K562 (cell line): ENCODE measurements around the gene NT5DC4. TPM values are rescaled to one million over a fixed set of nuclear protein-coding genes. Genes with fewer than 3 reads are reported as not detected.

Experiments used
- ATAC-seq: fragments of 200-7000 bp; cut with Tn5 transposase; 3 replicates; pipeline ENCODE4 v1.9.1; 2020; ENCODE audit warnings: moderate library complexity
- BruUV-seq: library from RNA; stranded (reverse); fragments of 400-500 nt; replicated peaks from 2 replicates; lab custom pipeline; 2021; lab: Mats Ljungman, UMichigan
- CTCF ChIA-PET: fragments of 300-600 bp; formaldehyde crosslinking; extraction: SDS; loops from one replicate; lab custom pipeline; 2021; ENCODE audit warnings: low intra/inter-chr PET ratio; lab: Yijun Ruan, JAX
- POLR2A ChIA-PET: fragments of 300-600, 350-650 bp; sonication (Branson Sonifier 250); formaldehyde crosslinking; extraction: SDS; loops from one replicate; lab custom pipeline; 2021; ENCODE audit warnings: antibody characterized with exemption, inconsistent platforms; lab: Yijun Ruan, JAX
- DNase-seq, 4 experiments: peaks; one replicate each; pipeline versions ENCODE4 v3.0.0 to v3.0.0-alpha.2; 2011 to 2018; ENCODE audit warnings: low spot score in 3 of 4, mixed read lengths in 3 of 4; ENCODE audit errors: extremely low read depth in 1 of 4
- FAIRE-seq: peaks from 2 replicates; lab custom pipeline; 2011; peaks lifted over from hg19 to GRCh38; lab: Jason Lieb, UNC
- H2AFZ ChIP-seq: 2 replicates; pipeline ENCODE4 v1.6.0; 2011; ENCODE audit warnings: low read depth, low read length, control low read depth, inconsistent platforms
- H3K27ac ChIP-seq: fragments of 200-600 bp; 3 replicates; pipeline ENCODE4 v1.8.0; 2011; ENCODE audit warnings: low read depth, mild to moderate bottlenecking, control low read depth, inconsistent platforms, low read length, moderate library complexity, mixed read lengths; ENCODE audit errors: extremely low read depth
- H3K27me3 ChIP-seq, 2 experiments: fragments of 300-600 bp in 1 of 2; 2 replicates in 1 of 2; 3 replicates in 1 of 2; pipeline versions ENCODE4 v1.6.0 to v1.8.0; 2011; ENCODE audit warnings: inconsistent platforms in 2 of 2, low read length in 2 of 2, mild to moderate bottlenecking in 1 of 2, mixed read lengths in 1 of 2, moderate library complexity in 1 of 2; ENCODE audit not compliant: control insufficient read depth in 2 of 2, insufficient read depth in 2 of 2
- H3K36me3 ChIP-seq: fragments of 300-600 bp; 3 replicates; pipeline ENCODE4 v1.8.0; 2011; ENCODE audit warnings: mild to moderate bottlenecking, low read length, inconsistent platforms; ENCODE audit not compliant: control insufficient read depth, insufficient read depth
- H3K4me1 ChIP-seq, 2 experiments: fragments of 200-600 bp in 1 of 2; replicated peaks in 1 of 2; 2 replicates in 1 of 2; 3 replicates in 1 of 2; pipeline versions ENCODE4 v1.5.1 to v1.8.0; 2011; ENCODE audit warnings: inconsistent platforms in 2 of 2, low read length in 2 of 2, mild to moderate bottlenecking in 1 of 2, mixed read lengths in 1 of 2, moderate library complexity in 1 of 2; ENCODE audit not compliant: control insufficient read depth in 2 of 2, insufficient read depth in 2 of 2
- H3K4me2 ChIP-seq: 2 replicates; pipeline ENCODE4 v1.6.1; 2011; ENCODE audit warnings: low read length, control low read depth, inconsistent platforms, mixed read lengths; ENCODE audit not compliant: insufficient read depth
- H3K4me3 ChIP-seq: fragments of 200-600 bp; sonication (generic), shearing (Covaris generic); 2 replicates; pipeline ENCODE4 v1.5.1; 2016; ENCODE audit warnings: control low read depth, inconsistent platforms
- H3K79me2 ChIP-seq: fragments of 200-600 bp; 3 replicates; pipeline ENCODE4 v1.8.0; 2011; ENCODE audit warnings: low read length, inconsistent platforms; ENCODE audit not compliant: control insufficient read depth, insufficient read depth
- H3K9ac ChIP-seq, 2 experiments: 2 replicates each; pipeline versions ENCODE4 v1.6.0 to v1.6.1; 2011; ENCODE audit warnings: low read depth in 2 of 2, low read length in 2 of 2, control low read depth in 1 of 2, inconsistent platforms in 1 of 2, mild to moderate bottlenecking in 1 of 2, mixed read lengths in 1 of 2; ENCODE audit not compliant: insufficient read depth in 1 of 2
- H3K9me1 ChIP-seq: one replicate; pipeline ENCODE4 v1.6.0; 2011; ENCODE audit warnings: inconsistent platforms, mild to moderate bottlenecking, low read length, moderate library complexity; ENCODE audit not compliant: control insufficient read depth, insufficient read depth
- H3K9me3 ChIP-seq: replicated peaks from 2 replicates; pipeline ENCODE4 v1.5.1; 2011; ENCODE audit warnings: low read depth, low read length, inconsistent platforms; ENCODE audit not compliant: control insufficient read depth, insufficient read depth
- H4K20me1 ChIP-seq: replicated peaks from 2 replicates; pipeline ENCODE4 v1.6.1; 2011; ENCODE audit warnings: low read length, inconsistent platforms, mixed read lengths; ENCODE audit not compliant: control insufficient read depth, insufficient read depth
- BCOR ChIP-seq: fragments of 450-650 bp; IDR thresholded peaks from 2 replicates; pipeline ENCODE4 v1.6.1; 2016
- ESRRA ChIP-seq: fragments of 450-650 bp; IDR thresholded peaks from 2 replicates; pipeline ENCODE4 v1.6.1; 2014; ENCODE audit warnings: low read depth, mild to moderate bottlenecking, moderate library complexity, borderline replicate concordance
- KDM1A ChIP-seq, 2 experiments: fragments of 450-650 bp; IDR thresholded peaks; 2 replicates each; pipeline ENCODE4 v1.6.1; 2016; ENCODE audit warnings: mild to moderate bottlenecking in 2 of 2
- RBM25 ChIP-seq: fragments of 200-400 bp; formaldehyde crosslinking; IDR thresholded peaks from 2 replicates; pipeline ENCODE4 v1.6.1; 2018; ENCODE audit warnings: low read length, low read depth, moderate library complexity; ENCODE audit not compliant: severe bottlenecking
- SMAD4 ChIP-seq: fragments of 250-450 bp; sonication (Bioruptor Pico); conservative IDR thresholded peaks from 2 replicates; pipeline ENCODE4 v1.8.0; 2021; ENCODE audit warnings: inconsistent platforms, mild to moderate bottlenecking, moderate library complexity
- ZC3H8 ChIP-seq: fragments of 450-650 bp; IDR thresholded peaks from 2 replicates; pipeline ENCODE4 v1.6.1; 2017
- ZKSCAN1 ChIP-seq: fragments of 150-350 bp; IDR thresholded peaks from 2 replicates; pipeline ENCODE4 v1.6.1; 2016; ENCODE audit warnings: low read depth, low read length
- ZNF785 ChIP-seq: fragments of 250-450 bp; sonication (Bioruptor Pico); IDR thresholded peaks from 2 replicates; pipeline ENCODE4 v1.4.0; 2020; ENCODE audit warnings: mild to moderate bottlenecking
- WGBS: fragments of 100-300 bp; shearing (Covaris generic); methylation state at CpG from one replicate; pipeline ENCODE4 v1.1.6; 2016; ENCODE audit warnings: low coverage, mixed read lengths; ENCODE audit not compliant: insufficient coverage; ENCODE audit errors: missing lambda C conversion rate; 5-methylcytosine and 5-hydroxymethylcytosine counted together
- in situ Hi-C: fragments of 300-500 bp; cut with MboI; formaldehyde crosslinking; loops from 4 replicates; pipeline ENCODE4 v1.15.0; 2018; ENCODE audit warnings: inconsistent platforms, mixed read lengths
- intact Hi-C: fragments of 100-400 bp; cut with micrococcal nuclease; formaldehyde crosslinking; loops from 2 replicates; pipeline ENCODE4 v1.14.2; 2022
- polyA plus RNA-seq, 8 experiments: library from polyadenylated mRNA; depleted of rRNA in 4 of 8; stranded (reverse) in 5 of 8; unstranded in 3 of 8; fragments of >200 nt; fragmentation: Nextera tagmentation in 2 of 8; fragmentation: Illumina TruSeq in 1 of 8; extraction: Ambion mirVana in 2 of 8; extraction: Trizol in 1 of 8; gene quantifications; 2 replicates each; pipeline versions ENCODE4 v1.2.1 to v1.2.3, GENCODE V29; 2011 to 2014; ENCODE audit warnings: inconsistent platforms in 1 of 8, missing spikeins in 1 of 8
- total RNA-seq, 7 experiments: library from RNA; depleted of rRNA in 6 of 7; stranded (reverse); fragments of >200 nt in 6 of 7; fragmentation: Illumina TruSeq in 2 of 7; extraction: Trizol in 2 of 7; gene quantifications; 2 replicates each; pipeline versions ENCODE4 v1.2.1 to v1.2.3, GENCODE V29; 2011 to 2021; ENCODE audit warnings: low replicate concordance in 1 of 7

The NT5DC4 gene
- total and polyA plus RNA-seq, 9 of the 15 experiments (the other 6 are each of a cell fraction or from before 2014, with no cell fraction given): 0.44 to 6.9 (median 2.5) TPM

- Histone ChIP-seq H3K4me3 (no peak overlapping the region), H3K36me3 (peaks cover 69% of the 10 kb centered on the region), H3K9me1 (no peaks in the 10 kb centered on the region), H3K4me1 (peaks cover 10 to 14% of the 10 kb centered on the region in 2 experiments; a peak in 3 of 5 replicates), H2AFZ (no peak overlapping the region), H3K4me2 (no peak overlapping the region), H3K79me2 (peaks cover 29% of the 10 kb centered on the region), H3K9ac (no peak overlapping the region), H3K27me3 (no peaks in the 10 kb centered on the region), H3K27ac (no peak overlapping the region), H3K9me3 (no peaks in the 10 kb centered on the region), H4K20me1 (no peaks in the 10 kb centered on the region)
- DNase-seq (no peak), FAIRE-seq (no peak), ATAC-seq (no peak)
- no TSS peak for BruUV-seq
- WGBS: 93% methylated on average over 1 of the region's 1 CpG
- in situ Hi-C loops: no loop called here
- POLR2A ChIA-PET: interaction anchor here (0.8 kb wide), 1 partner anchor 175 kb away, joined by 3 read pairs; no protein-coding TSS in a partner anchor
- CTCF ChIA-PET: no interaction called here
- intact Hi-C loops: no loop called here
- TF ChIP-seq ZKSCAN1 (no peak), ZNF785 (CRISPR knock-in tag) (no peak), RBM25 (peak; percentile 93), BCOR (0 out of 2 replicates have a peak, but pooled peaks have one; percentile 37), ESRRA (peak; percentile 95), ZC3H8 (no peak), KDM1A (IDR thresholded peaks at IDR 0.05) (peak in 1 of 2 experiments; percentile 51; a peak in 1 of 4 replicates), SMAD4 (CRISPR knock-in tag) (no peak)
These were observed 39.3 kb downstream of the NT5DC4 start for GRCh38 chr2:112760149-112760548.
